ENCODE data around the gene HHIP.

HHIP gene

GRCh38 chr4:144709159-144709558 lies 63.2 kb downstream of the HHIP start:
- no peaks in the 10 kb centered on the region for H3K27me3 ChIP-seq (ENCODE audit: insufficient read depth, poor library complexity, severe bottlenecking)
- H3K27ac ChIP-seq (ENCODE audit: poor library complexity, severe bottlenecking): peak overlapping the region; percentile 36
- DNase-seq (ENCODE audit: low spot score) (no peak), ATAC-seq (ENCODE audit: low read depth) (peak; percentile 79)
- H3K4me3 ChIP-seq (ENCODE audit: severe bottlenecking): no peak overlapping the region
- peaks cover 31% of the 10 kb centered on the region for H3K4me1 ChIP-seq (ENCODE audit: insufficient read depth, poor library complexity, severe bottlenecking)
- TF ChIP-seq CTCF (IDR thresholded peaks at IDR 0.05; ENCODE audit: poor library complexity, severe bottlenecking): no peak
- no peaks in the 10 kb centered on the region for H3K9me3 ChIP-seq (ENCODE audit: severe bottlenecking)
- no peaks in the 10 kb centered on the region for H3K36me3 ChIP-seq (ENCODE audit: low read depth)

DNA sequence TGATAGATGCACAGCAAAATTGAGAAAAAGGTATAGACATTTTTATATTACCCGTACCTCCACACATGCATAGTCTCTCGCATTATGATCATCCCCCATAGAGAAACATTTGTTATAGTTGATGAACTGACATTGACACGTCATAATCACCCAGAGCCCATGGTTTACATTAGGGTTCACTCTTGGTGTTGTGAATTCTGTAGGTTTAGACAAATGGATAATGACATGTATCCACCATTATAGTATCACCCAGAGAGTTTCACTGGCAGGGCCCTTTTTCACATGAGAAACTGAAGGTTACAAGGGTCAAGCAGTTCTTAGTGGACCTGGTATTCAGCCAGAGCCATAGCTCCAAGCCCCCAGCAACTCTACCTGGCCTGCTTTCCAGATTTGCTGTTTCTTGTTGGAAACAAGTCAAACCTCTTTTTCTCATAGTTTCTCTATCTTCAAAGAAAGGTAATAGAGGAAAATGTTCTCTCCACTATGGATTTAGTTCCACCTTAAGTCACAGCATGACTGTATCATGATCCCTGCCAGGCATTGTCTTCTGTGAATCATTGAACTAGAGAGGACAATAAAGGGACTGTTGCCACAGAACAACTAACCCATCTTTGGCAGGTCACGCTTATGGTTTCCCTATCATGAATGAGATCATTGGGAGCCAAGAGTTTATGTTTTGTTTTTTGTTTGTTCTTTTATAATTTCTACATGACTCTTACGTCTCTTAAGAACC lies 64.0 kb downstream of the HHIP start:
- no peaks in the 10 kb centered on the region for H3K36me3 ChIP-seq (ENCODE audit: low read depth)
- TF ChIP-seq CTCF (IDR thresholded peaks at IDR 0.05; ENCODE audit: poor library complexity, severe bottlenecking): no peak
- H3K9me3 ChIP-seq (ENCODE audit: severe bottlenecking): no peaks in the 10 kb centered on the region
- DNase-seq (ENCODE audit: low spot score) (no peak), ATAC-seq (ENCODE audit: low read depth) (peak; percentile 79)
- no peak overlapping the region for H3K4me3 ChIP-seq (ENCODE audit: severe bottlenecking)
- H3K27ac ChIP-seq (ENCODE audit: poor library complexity, severe bottlenecking): peak overlapping the region; percentile 36
- H3K4me1 ChIP-seq (ENCODE audit: insufficient read depth, poor library complexity, severe bottlenecking): peaks cover 34% of the 10 kb centered on the region
- no peaks in the 10 kb centered on the region for H3K27me3 ChIP-seq (ENCODE audit: insufficient read depth, poor library complexity, severe bottlenecking)

GRCh38 chr4:144710526-144710912 lies 64.6 kb downstream of the HHIP start:
- H3K9me3 ChIP-seq (ENCODE audit: severe bottlenecking): no peaks in the 10 kb centered on the region
- ATAC-seq (ENCODE audit: low read depth): no peak
- H3K4me1 ChIP-seq (ENCODE audit: insufficient read depth, poor library complexity, severe bottlenecking): peaks cover 34% of the 10 kb centered on the region
- H3K27me3 ChIP-seq (ENCODE audit: insufficient read depth, poor library complexity, severe bottlenecking): no peaks in the 10 kb centered on the region
- peak overlapping the region; percentile 36 for H3K27ac ChIP-seq (ENCODE audit: poor library complexity, severe bottlenecking)
- no peak for DNase-seq (ENCODE audit: low spot score)
- no peak for TF ChIP-seq CTCF (IDR thresholded peaks at IDR 0.05; ENCODE audit: poor library complexity, severe bottlenecking)
- no peaks in the 10 kb centered on the region for H3K36me3 ChIP-seq (ENCODE audit: low read depth)
- no peak overlapping the region for H3K4me3 ChIP-seq (ENCODE audit: severe bottlenecking)

DNA sequence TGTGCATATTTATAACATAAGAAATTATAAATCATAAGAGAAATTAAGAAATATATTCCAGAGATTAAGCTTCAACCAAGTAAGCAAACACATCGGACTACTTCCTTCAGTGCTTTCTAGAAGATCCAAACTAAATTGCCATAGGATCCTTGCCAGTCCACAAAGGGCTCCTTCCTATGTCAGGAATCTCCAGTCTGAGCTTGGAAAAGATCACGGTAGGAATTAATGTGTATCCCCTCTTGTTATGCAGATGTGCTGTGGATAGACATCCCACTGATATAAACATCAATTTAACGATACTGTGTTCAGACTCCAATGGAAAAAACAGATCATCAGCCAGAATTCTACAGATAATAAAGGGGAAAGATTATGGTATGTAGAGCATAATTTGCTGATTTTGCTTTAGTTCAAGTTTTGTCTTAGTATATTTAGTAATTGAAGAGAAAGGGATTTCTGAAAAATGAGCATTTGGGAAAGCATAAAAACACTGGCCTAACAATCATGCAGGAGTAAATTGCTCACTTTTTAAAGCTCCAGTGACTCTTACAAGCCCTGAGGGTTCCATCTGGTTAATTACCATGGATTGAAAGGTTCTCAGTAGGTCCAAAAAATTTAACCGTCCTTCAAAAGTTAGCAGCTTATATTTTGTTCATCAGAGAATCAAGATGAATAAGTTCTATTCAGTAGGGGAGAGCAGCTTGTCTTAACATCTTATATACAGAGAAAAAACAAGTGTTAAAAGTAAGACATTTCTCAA lies 65.9 kb downstream of the HHIP start:
- H3K27ac ChIP-seq (ENCODE audit: poor library complexity, severe bottlenecking): no peak overlapping the region
- peaks cover 39% of the 10 kb centered on the region for H3K4me1 ChIP-seq (ENCODE audit: insufficient read depth, poor library complexity, severe bottlenecking)
- TF ChIP-seq CTCF (IDR thresholded peaks at IDR 0.05; ENCODE audit: poor library complexity, severe bottlenecking): no peak
- no peak for ATAC-seq (ENCODE audit: low read depth)
- no peaks in the 10 kb centered on the region for H3K27me3 ChIP-seq (ENCODE audit: insufficient read depth, poor library complexity, severe bottlenecking)
- no peaks in the 10 kb centered on the region for H3K36me3 ChIP-seq (ENCODE audit: low read depth)
- H3K4me3 ChIP-seq (ENCODE audit: severe bottlenecking): no peak overlapping the region
- no peak for DNase-seq (ENCODE audit: low spot score)
- H3K9me3 ChIP-seq (ENCODE audit: severe bottlenecking): no peaks in the 10 kb centered on the region

DNA sequence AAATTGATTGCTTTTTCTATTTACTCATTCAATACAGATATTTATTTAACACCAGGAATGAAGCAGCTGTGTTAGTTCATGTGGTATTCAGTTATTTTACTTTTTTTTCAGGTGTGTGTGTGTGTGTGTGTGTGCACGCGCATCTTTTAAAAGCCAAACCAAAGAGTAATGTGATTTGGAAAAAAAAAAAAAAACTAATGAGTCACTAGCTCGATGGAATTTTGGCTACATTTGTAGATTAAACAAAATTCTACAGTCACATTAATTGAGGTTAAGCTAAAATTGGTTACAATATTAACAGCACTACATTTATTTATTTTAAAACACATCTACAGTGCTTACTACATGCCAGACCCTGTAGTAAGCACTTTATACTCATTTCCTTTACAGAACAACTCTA lies 66.8 kb downstream of the HHIP start:
- H3K36me3 ChIP-seq (ENCODE audit: low read depth): no peaks in the 10 kb centered on the region
- no peaks in the 10 kb centered on the region for H3K27me3 ChIP-seq (ENCODE audit: insufficient read depth, poor library complexity, severe bottlenecking)
- peaks cover 39% of the 10 kb centered on the region for H3K4me1 ChIP-seq (ENCODE audit: insufficient read depth, poor library complexity, severe bottlenecking)
- no peak for ATAC-seq (ENCODE audit: low read depth)
- no peak overlapping the region for H3K4me3 ChIP-seq (ENCODE audit: severe bottlenecking)
- TF ChIP-seq CTCF (IDR thresholded peaks at IDR 0.05; ENCODE audit: poor library complexity, severe bottlenecking): no peak
- no peak for DNase-seq (ENCODE audit: low spot score)
- no peak overlapping the region for H3K27ac ChIP-seq (ENCODE audit: poor library complexity, severe bottlenecking)
- no peaks in the 10 kb centered on the region for H3K9me3 ChIP-seq (ENCODE audit: severe bottlenecking)

All from RWPE2 (cell line).